ENCODE results near the gene UQCRC2.
"Not testable (repeated sequence)": the region's sequence is repeated elsewhere in the genome, so short reads cannot be mapped to it uniquely, and the experiment has no call there.

GRCh38 chr16:21936216-21936615, 16.9 kb upstream of the UQCRC2 start:
- TF ChIP-seq, protein P1, sequence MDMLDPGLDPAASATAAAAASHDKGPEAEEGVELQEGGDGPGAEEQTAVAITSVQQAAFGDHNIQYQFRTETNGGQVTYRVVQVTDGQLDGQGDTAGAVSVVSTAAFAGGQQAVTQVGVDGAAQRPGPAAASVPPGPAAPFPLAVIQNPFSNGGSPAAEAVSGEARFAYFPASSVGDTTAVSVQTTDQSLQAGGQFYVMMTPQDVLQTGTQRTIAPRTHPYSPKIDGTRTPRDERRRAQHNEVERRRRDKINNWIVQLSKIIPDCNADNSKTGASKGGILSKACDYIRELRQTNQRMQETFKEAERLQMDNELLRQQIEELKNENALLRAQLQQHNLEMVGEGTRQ (IDR thresholded peaks at IDR 0.05), result not testable (repeated sequence)
- TF ChIP-seq POLR2A (IDR thresholded peaks at IDR 0.05; ENCODE audit: low read length); CTCF (IDR thresholded peaks at IDR 0.05); RAD21 (conservative IDR thresholded peaks at IDR 0.05 in 1 of 2, IDR thresholded peaks at IDR 0.05 in 1 of 2); TFCP2L1 (CRISPR knock-in tag; IDR thresholded peaks at IDR 0.05); JUN (IDR thresholded peaks at IDR 0.05); JUNB (IDR thresholded peaks at IDR 0.05); PHF8 (IDR thresholded peaks at IDR 0.05; ENCODE audit: borderline replicate concordance, low read depth); ESRRA (IDR thresholded peaks at IDR 0.05; ENCODE audit: borderline replicate concordance, low read length); EP300 (IDR thresholded peaks at IDR 0.05); SMC3 (IDR thresholded peaks at IDR 0.05); NFE2L2 (conservative IDR thresholded peaks at IDR 0.05; ENCODE audit: low read length); CHD2 (IDR thresholded peaks at IDR 0.05; ENCODE audit: low read length, partially characterized antibody): not testable (repeated sequence)
